BJ (cell line): ENCODE data around the gene MAGEB1. TPM values are rescaled to one million over a fixed set of nuclear protein-coding genes. Genes with fewer than 3 reads are reported as not detected.

ENCODE experiments used
- CTCF ChIA-PET: fragments of 350-600 bp; formaldehyde crosslinking; extraction: SDS; loops from one replicate; lab custom pipeline; 2021; ENCODE audit warnings: antibody characterized with exemption, inconsistent platforms; lab: Yijun Ruan, JAX
- POLR2A ChIA-PET: fragments of 300-600 bp; sonication (Branson Sonifier 250); formaldehyde crosslinking; extraction: SDS; loops from one replicate; lab custom pipeline; 2021; ENCODE audit warnings: antibody characterized with exemption; lab: Charles Lee
- DNase-seq: peaks from one replicate; pipeline ENCODE4 v3.0.0-alpha.2; 2011; ENCODE audit warnings: low read depth
- H3K27me3 ChIP-seq: 2 replicates; pipeline ENCODE4 v1.6.0; 2011; ENCODE audit warnings: low read length; ENCODE audit not compliant: control insufficient read depth, insufficient read depth
- H3K36me3 ChIP-seq: 2 replicates; pipeline ENCODE4 v1.5.1; 2011; ENCODE audit warnings: low read length; ENCODE audit not compliant: control insufficient read depth, insufficient read depth
- H3K4me3 ChIP-seq: 2 replicates; pipeline ENCODE4 v1.5.1; 2011; ENCODE audit warnings: low read depth, mild to moderate bottlenecking, control low read depth, low read length
- polyA plus RNA-seq: library from polyadenylated mRNA; depleted of rRNA; stranded (reverse); fragments of >200 nt; gene quantifications from 2 replicates; pipeline ENCODE4 v1.2.3, GENCODE V29; 2011
- TF ChIP-seq, protein P1 (sequence below): IDR thresholded peaks from 2 replicates; pipeline ENCODE4 v1.5.1; 2011; ENCODE audit warnings: low read depth, mild to moderate bottlenecking, control low read depth, inconsistent platforms, low read length, moderate library complexity; ENCODE audit not compliant: insufficient read depth

The MAGEB1 gene
- polyA plus RNA-seq, 1 experiment: not detected

- POLR2A ChIA-PET: no interaction called here
- no peak overlapping the region for H3K4me3 ChIP-seq
- TF ChIP-seq, protein P1, sequence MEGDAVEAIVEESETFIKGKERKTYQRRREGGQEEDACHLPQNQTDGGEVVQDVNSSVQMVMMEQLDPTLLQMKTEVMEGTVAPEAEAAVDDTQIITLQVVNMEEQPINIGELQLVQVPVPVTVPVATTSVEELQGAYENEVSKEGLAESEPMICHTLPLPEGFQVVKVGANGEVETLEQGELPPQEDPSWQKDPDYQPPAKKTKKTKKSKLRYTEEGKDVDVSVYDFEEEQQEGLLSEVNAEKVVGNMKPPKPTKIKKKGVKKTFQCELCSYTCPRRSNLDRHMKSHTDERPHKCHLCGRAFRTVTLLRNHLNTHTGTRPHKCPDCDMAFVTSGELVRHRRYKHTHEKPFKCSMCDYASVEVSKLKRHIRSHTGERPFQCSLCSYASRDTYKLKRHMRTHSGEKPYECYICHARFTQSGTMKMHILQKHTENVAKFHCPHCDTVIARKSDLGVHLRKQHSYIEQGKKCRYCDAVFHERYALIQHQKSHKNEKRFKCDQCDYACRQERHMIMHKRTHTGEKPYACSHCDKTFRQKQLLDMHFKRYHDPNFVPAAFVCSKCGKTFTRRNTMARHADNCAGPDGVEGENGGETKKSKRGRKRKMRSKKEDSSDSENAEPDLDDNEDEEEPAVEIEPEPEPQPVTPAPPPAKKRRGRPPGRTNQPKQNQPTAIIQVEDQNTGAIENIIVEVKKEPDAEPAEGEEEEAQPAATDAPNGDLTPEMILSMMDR: no peak
- H3K27me3 ChIP-seq: no peaks in the 10 kb centered on the region
- CTCF ChIA-PET: no interaction called here
- no peak for DNase-seq
- H3K36me3 ChIP-seq: no peaks in the 10 kb centered on the region
Measured at GRCh38 chrX:30220661-30221060, 26.3 kb upstream of the MAGEB1 start.

- ChIA-PET POLR2A (no interaction called here), CTCF (no interaction called here)
- Histone ChIP-seq H3K27me3 (no peaks in the 10 kb centered on the region), H3K4me3 (no peak overlapping the region), H3K36me3 (no peaks in the 10 kb centered on the region)
- DNase-seq: no peak
- TF ChIP-seq, protein P1: no peak
Measured at GRCh38 chrX:30224536-30224935, 22.4 kb upstream of the MAGEB1 start.

GRCh38 chrX:30228526-30228925, 18.4 kb upstream of the MAGEB1 start:
- no peaks in the 10 kb centered on the region for H3K36me3 ChIP-seq
- DNase-seq: no peak
- TF ChIP-seq, protein P1: no peak
- ChIA-PET CTCF (no interaction called here), POLR2A (no interaction called here)
- H3K27me3 ChIP-seq: no peaks in the 10 kb centered on the region
- no peak overlapping the region for H3K4me3 ChIP-seq

- ChIA-PET CTCF (no interaction called here), POLR2A (no interaction called here)
- Histone ChIP-seq H3K36me3 (no peaks in the 10 kb centered on the region), H3K27me3 (no peaks in the 10 kb centered on the region), H3K4me3 (no peak within 1 kb of the TSS)
- DNase-seq: no peak
- TF ChIP-seq, protein P1: no peak
Measured at GRCh38 chrX:30230395-30230794, 16.6 kb upstream of the MAGEB1 start, which contains the start of gene MAGEB3. TSS of gene MAGEB3 (plus strand) at chrX:30230657. CDS start at chrX:30235925, 5,268 bp downstream.

GRCh38 chrX:30241724-30242415, 5.1 kb upstream of the MAGEB1 start, which contains the start of gene MAGEB4:
TSS of gene MAGEB4 (plus strand) at chrX:30242000. CDS start at chrX:30242136, 136 bp downstream.
- ChIA-PET POLR2A (no interaction called here), CTCF (no interaction called here)
- Histone ChIP-seq H3K4me3 (no peak within 1 kb of the TSS), H3K36me3 (no peaks in the 10 kb centered on the region), H3K27me3 (no peaks in the 10 kb centered on the region)
- TF ChIP-seq, protein P1: no peak
- no peak for DNase-seq
